Medulla oblongata (tissue), 1 donor: ENCODE results near the gene ST8SIA2.

ENCODE experiments used
- DNase-seq: peaks from one replicate; pipeline ENCODE4 v3.0.0-alpha.2; 2015; ENCODE audit errors: extremely low spot score

Gene ST8SIA2

DNA sequence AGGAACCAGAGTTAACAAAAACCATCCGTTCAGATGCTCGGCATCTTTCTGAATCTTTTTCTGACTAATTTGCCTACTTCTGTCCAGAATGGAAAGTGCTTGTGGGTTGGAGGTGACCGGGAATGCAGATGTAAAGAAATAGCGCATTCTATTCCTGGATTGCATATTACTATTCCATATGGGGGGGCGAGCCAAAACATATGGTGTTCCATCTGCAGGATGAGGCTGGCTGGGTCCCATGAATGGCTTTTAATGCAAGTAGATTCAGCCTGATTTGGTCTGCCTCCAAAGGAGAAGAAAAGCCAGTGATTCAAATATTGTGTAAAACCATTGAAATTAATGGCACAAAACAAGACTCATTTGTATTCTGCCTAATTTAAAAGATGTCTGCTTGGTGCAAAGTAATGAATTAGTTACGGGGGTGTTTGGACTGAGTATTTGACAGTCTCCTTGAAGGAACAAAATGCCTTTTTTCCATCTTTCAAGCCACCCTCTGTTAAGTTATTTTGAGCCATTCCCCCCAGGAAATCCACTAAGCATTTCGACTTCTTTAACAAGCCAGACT lies 99.0 kb downstream of the ST8SIA2 start:
- DNase-seq, result peak; percentile 6

GRCh38 chr15:92494806-92495336 lies 101.2 kb downstream of the ST8SIA2 start:
- no peak for DNase-seq

DNA sequence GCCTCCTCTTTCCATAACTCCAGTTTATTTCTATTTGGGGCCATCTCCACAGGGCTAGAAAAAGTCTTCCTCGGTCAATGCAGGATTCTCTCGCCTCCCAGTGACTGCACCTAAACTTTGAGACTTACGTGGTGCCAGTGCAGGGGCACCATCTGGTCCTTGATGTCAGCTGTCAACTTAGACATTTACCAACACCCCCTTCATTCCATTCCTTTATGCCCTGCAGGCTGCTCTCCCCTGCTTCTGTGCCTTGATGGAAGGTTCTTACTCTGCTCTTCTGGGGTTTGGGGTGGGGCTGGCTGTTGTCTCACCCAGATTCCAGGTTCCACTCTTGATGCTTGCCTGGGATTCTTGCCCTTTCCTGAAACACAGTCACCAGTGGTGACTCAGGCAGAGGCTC lies 101.8 kb downstream of the ST8SIA2 start:
- DNase-seq, result no peak

- DNase-seq, result no peak
These were observed 106.2 kb downstream of the ST8SIA2 start for GRCh38 chr15:92499731-92500530.

- DNase-seq, result no peak
These were observed 108.7 kb downstream of the ST8SIA2 start for GRCh38 chr15:92502336-92502735.

GRCh38 chr15:92502930-92503857 lies 109.5 kb downstream of the ST8SIA2 start:
- no peak for DNase-seq

DNA sequence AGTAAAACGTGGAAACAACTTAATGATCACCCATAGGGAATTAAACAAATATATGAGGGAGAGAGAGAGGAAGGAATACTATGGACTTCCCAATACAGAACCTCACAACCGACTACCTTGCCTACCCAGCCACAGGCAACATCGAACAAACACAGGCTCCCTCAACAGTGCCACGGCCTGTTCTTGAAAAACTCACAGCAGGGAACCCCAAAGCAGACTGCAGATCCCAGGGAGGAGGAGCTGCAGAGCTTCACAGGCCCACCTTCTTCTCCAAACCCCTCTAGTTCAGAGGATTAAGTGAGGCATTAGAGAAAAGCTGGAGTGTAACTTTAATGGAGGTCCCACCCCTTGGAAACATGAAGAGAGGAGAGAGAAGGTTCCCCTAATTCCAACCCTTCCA lies 110.2 kb downstream of the ST8SIA2 start:
- no peak for DNase-seq

DNA sequence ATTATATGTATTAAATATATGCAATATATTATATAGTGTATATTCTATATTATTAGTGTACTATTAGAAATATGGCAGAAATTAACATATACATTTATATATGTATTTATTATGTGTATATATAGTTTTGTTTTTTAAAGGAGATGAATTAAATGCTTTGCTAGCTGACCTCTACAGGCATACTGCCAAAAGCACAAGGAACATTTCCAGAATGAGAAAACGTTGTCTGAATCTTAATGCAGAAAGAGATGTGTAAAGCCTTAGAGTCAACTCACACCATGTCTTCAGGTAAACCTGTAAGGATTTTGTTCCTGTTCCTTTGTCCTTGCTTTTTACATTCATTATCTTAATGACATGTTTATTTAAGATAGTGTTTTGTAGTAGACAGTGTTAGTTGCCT lies 111.9 kb downstream of the ST8SIA2 start:
- no peak for DNase-seq

DNA sequence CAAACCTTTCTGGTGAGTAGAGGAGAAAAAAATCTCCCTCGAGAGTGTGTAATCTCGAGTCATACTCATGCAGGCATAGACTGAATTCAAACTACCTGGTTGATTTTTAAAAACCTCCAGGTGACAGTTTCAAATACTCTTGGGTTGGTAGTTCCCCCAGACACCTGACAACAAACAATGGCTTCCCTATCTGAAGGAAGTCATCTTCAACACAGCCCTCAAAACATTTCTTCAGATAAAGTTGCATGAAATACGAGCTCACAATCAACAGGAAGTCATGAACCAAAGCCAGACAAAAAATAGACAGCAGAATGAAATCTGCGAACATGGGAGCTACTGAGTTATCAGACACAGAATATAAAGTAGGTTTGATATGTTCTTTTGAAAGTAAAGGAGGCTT lies 112.8 kb downstream of the ST8SIA2 start:
- DNase-seq, result no peak

DNA sequence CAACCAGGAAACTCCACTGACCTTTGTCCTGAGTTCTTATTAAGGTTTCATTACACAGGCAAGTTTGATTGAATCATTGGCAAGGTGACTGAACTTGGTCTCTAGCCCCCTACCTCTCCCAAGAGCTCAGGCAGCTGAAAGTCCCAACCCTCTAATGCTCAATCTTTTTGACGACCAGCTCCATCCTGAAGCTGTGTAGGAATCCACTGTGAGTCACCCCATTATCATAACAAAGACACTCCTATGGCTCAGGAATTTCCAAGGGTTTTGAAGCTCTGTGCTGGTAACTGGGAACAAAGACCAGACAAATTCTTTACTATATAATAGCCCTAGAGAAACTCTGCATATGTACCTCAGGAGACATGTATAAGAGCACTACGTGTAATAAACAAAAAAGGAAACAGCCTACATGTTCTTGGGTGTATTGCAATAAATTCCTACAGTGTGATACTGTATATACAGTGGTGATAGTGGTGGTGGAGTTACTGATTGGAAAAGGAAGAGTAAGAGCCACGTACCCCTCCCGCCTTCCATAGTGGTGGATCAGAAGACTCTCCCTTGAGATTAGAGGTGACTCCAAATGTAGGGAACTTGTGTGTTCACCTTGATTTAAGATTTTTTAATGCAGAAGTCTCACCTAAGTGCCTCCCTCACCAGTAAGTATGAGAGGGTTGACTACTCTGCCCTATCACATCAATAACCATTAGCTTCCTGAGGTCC lies 116.6 kb downstream of the ST8SIA2 start:
- no peak for DNase-seq
